ENCODE results near the gene LGALS13.
"Not testable (repeated sequence)": the region's sequence is repeated elsewhere in the genome, so short reads cannot be mapped to it uniquely, and the experiment has no call there.

LGALS13 gene

GRCh38 chr19:39623946-39624345 lies 21.6 kb downstream of the LGALS13 start:
- no peak for DNase-seq

- not testable (repeated sequence) for DNase-seq
Measured at GRCh38 chr19:39627631-39628030, 25.3 kb downstream of the LGALS13 start.

DNA sequence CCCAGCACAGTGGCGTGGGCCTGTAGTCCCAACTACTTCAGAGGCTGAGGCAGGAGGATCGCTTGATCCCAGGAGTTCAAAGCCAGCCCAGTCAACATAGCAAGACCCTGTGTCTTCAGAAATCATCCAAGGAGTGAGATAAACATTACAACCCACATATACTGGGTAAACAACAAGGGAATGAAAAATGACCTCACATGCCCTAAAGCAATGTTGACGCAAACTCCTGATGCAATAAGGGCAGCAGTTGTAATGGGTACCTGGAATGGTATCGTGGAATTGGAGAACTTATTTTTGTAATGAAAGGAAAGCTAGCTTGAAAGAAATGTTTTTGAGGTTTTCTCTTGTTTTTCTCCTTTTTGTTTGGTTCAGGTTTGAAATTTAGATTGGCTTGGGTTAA lies 28.9 kb downstream of the LGALS13 start:
- no peak for DNase-seq

GRCh38 chr19:39631626-39632025 lies 29.3 kb downstream of the LGALS13 start:
- no peak for DNase-seq

DNA sequence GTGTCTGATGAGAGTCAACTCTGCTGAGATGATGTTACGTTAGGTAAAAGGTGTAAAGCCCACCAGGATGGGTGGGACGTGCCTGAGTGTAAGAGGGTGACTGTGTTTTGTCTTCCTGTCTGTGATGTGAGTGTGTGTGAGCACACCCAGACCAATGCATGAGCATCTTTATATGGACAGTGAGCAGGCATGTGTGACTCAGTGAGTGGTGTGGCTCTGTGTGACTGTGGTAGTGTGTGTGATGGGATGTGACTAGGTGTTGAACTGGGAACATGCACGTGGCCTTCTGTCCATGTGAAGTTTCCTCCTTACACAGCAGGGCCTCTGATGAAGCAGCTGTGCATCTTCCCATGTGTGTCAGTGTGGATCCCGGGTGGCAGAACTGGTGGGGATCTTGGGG lies 35.6 kb downstream of the LGALS13 start:
- no peak for DNase-seq

DNA sequence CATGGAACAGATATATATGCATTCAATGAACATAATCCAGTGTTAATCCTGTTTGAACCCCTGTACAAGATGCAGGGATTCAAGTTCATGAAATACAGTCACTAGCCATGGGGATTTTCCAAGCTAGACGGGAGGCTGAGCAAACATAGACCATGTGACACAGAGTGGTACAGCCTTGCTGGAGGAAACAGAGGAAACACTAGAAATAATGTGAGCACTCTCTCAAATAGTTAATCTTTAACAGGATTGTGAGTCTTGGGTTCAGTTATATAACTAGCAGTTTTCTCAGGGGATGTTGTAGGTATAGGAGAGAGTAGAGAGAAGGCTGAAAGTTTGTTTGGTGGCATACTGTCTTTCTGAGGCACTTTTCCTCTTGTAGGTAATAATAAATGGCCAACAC lies 39.4 kb downstream of the LGALS13 start:
- DNase-seq, result no peak

DNA sequence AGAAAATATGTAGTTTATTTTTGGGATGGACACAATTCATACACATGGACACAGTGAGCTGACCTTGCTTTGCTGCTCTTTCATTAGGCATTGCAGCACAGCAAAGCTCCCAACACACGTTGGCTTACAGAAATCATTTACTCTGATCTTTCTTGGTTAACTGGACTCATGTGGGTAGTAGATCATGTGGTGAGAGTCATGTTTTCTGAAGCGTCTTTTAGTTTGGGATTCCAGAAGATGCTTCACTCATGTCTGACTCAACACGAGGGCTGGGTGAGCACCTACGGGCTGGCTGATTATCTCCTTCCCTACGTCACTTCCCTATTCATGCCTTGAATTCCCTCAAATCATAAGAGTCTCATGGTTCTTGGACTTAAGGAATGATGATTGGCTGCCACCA lies 41.3 kb downstream of the LGALS13 start:
- no peak for DNase-seq

- no peak for DNase-seq
Measured at GRCh38 chr19:39645800-39646411, 43.6 kb downstream of the LGALS13 start.

GRCh38 chr19:39647918-39648317 lies 45.6 kb downstream of the LGALS13 start:
- no peak for DNase-seq

DNA sequence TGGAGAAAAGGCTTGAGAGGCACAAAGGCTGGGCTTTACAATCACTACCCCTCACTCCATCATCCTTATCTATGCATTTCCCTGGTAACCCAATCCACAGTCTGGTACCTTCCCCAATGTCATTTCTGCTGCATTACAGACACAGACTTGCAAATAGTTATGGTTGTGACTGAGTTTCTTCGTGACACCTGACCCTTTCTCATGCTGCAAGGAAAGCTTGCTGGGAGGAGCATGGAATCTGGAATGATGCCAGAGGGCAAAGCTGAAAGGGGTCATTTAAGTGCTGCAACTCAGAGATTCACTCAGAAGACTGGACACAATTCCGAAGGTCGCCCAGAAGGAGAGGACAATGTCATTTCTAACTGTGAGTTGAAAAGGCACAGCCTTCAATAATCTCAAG lies 53.3 kb downstream of the LGALS13 start, which contains the start of gene LGALS16:
LGALS16 (plus strand) TSS at position 301 of the 400 bp plus-strand sequence; CDS start at position 350, 49 bp downstream.
- no peak for DNase-seq
